Measurements from ENCODE around the gene SOX8.

- TF ChIP-seq EZH2 (IDR thresholded peaks at IDR 0.05; ENCODE audit: low read depth) (no peak), CTCF (conservative IDR thresholded peaks at IDR 0.05) (no peak)
These were observed 18.1 kb downstream of the SOX8 start for GRCh38 chr16:999677-1000076.

All from PC-9 (cell line).